HepG2 (cell line): ENCODE data around the gene ZNF416. TPM values are rescaled to one million over a fixed set of nuclear protein-coding genes. Genes with fewer than 3 reads are reported as not detected.

Experiments used
- CCAR2 ChIP-seq: fragments of 200-400 bp; formaldehyde crosslinking; optimal IDR thresholded peaks from 2 replicates; pipeline ENCODE3; 2018; ENCODE audit warnings: low read depth, mild to moderate bottlenecking, low read length, moderate library complexity
- FOSL2 ChIP-seq: sonication (generic); formaldehyde crosslinking; IDR thresholded peaks from 2 replicates; pipeline ENCODE4 v1.4.0; 2020; ENCODE audit warnings: missing genetic modification reagents
- FOXA3 ChIP-seq: IDR thresholded peaks from 2 replicates; pipeline ENCODE4 v1.6.1; 2016; ENCODE audit warnings: missing genetic modification reagents, missing compliant biosample characterization
- FOXK1 ChIP-seq: sonication (generic); formaldehyde crosslinking; IDR thresholded peaks from 2 replicates; pipeline ENCODE4 v1.4.0; 2020; ENCODE audit warnings: low read depth, missing genetic modification reagents, borderline replicate concordance
- NKX3-1 ChIP-seq: sonication (generic); formaldehyde crosslinking; IDR thresholded peaks from 2 replicates; pipeline ENCODE4 v1.5.0; 2020; ENCODE audit warnings: missing genetic modification reagents
- ZNF496 ChIP-seq: sonication (generic); formaldehyde crosslinking; IDR thresholded peaks from 2 replicates; pipeline ENCODE4 v1.8.1; 2023; ENCODE audit warnings: mild to moderate bottlenecking, moderate library complexity, missing genetic modification reagents; ENCODE audit not compliant: insufficient replicate concordance
- ZNF589 ChIP-seq: sonication (generic); formaldehyde crosslinking; conservative IDR thresholded peaks from 2 replicates; pipeline ENCODE4 v1.8.0; 2022; ENCODE audit warnings: mild to moderate bottlenecking, moderate library complexity, missing genetic modification reagents
- ZNF678 ChIP-seq: sonication (generic); formaldehyde crosslinking; IDR thresholded peaks from 2 replicates; pipeline ENCODE4 v1.4.0; 2020; ENCODE audit warnings: mild to moderate bottlenecking, missing genetic modification reagents
- ZSCAN25 ChIP-seq: sonication (generic); formaldehyde crosslinking; IDR thresholded peaks from 2 replicates; pipeline ENCODE4 v1.8.0; 2022; ENCODE audit warnings: mild to moderate bottlenecking, missing genetic modification reagents
- polyA plus RNA-seq, 8 experiments: library from polyadenylated mRNA; depleted of rRNA in 3 of 8; stranded (reverse) in 7 of 8; unstranded in 1 of 8; fragments of >200 nt; fragmentation: Illumina TruSeq in 4 of 8; extraction: Trizol in 4 of 8; gene quantifications; 2 replicates each; pipeline versions ENCODE4 v1.2.1 to v1.2.3, GENCODE V29; 2011 to 2016; ENCODE audit warnings: low read depth in 4 of 8, missing spikeins in 1 of 8, mixed read lengths in 1 of 8; ENCODE audit not compliant: insufficient read depth in 1 of 8
- total RNA-seq, 5 experiments: library from RNA; depleted of rRNA; stranded (reverse); fragments of >200 nt; fragmentation: Illumina TruSeq; extraction: Trizol; gene quantifications; 2 replicates each; pipeline ENCODE4 v1.2.3, GENCODE V29; 2016; ENCODE audit warnings: low read depth in 1 of 5
- TF ChIP-seq, protein P1 (sequence below): sonication (generic); formaldehyde crosslinking; IDR thresholded peaks from 2 replicates; pipeline ENCODE4 v1.8.0; 2022; ENCODE audit warnings: mild to moderate bottlenecking, missing genetic modification reagents; ENCODE audit not compliant: insufficient replicate concordance
- TF ChIP-seq, protein P2 (sequence below): sonication (generic); formaldehyde crosslinking; IDR thresholded peaks from 2 replicates; pipeline ENCODE4 v1.4.0; 2020; ENCODE audit warnings: missing genetic modification reagents, mild to moderate bottlenecking, borderline replicate concordance
- TF ChIP-seq, protein P3 (sequence below): IDR thresholded peaks from 2 replicates; pipeline ENCODE4 v1.4.0; 2020; ENCODE audit warnings: mild to moderate bottlenecking, missing genetic modification reagents
- TF ChIP-seq, protein P4 (sequence below): sonication (generic); formaldehyde crosslinking; IDR thresholded peaks from 2 replicates; pipeline ENCODE4 v1.4.0; 2020; ENCODE audit warnings: mild to moderate bottlenecking, missing genetic modification reagents
- TF ChIP-seq, protein P5 (sequence below): IDR thresholded peaks from 2 replicates; pipeline ENCODE4 v1.6.1; 2016; ENCODE audit warnings: low read depth
- TF ChIP-seq, protein P6 (sequence below): sonication (generic); formaldehyde crosslinking; IDR thresholded peaks from 2 replicates; pipeline ENCODE4 v1.5.1; 2020; ENCODE audit warnings: missing genetic modification reagents, mild to moderate bottlenecking, borderline replicate concordance

ZNF416 gene
- total and polyA plus RNA-seq, 2 of the 13 experiments (the other 11 are each of a cell fraction or from before 2014, with no cell fraction given): 1.5 to 5.3 TPM

DNA sequence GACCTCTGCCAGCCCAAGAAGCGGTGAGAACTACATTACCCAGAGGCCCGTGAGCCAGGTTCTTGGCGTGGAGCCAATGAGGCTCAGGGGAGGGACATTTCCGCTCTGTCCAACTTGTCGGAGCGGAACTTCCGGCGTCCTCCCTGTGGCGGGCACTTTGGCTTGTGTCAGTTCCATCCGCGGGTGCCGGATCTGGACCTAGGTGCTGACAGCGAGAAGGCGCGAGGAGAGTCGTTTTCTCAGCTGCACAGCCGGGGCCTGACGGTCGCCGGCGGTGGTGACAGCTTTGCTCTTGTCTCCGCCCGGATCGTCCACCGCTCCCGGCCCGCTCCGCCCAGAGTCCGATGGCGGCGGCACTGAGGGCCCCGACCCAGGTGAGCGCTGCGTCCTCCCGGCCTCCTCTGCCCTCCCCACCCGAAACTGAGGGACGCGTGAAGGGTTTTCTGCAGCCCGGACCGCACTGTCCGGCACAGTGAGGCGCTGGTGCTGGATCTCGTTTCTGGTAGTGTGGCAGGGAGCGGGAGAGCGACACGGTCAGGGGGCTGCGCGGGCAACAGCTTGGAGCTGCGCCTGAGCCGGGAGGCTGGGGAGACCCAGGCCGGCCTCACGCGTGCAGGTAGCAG lies 21.2 kb upstream of the ZNF416 start, which contains the start of gene ZNF530 (continued):
- TF ChIP-seq, protein P1, sequence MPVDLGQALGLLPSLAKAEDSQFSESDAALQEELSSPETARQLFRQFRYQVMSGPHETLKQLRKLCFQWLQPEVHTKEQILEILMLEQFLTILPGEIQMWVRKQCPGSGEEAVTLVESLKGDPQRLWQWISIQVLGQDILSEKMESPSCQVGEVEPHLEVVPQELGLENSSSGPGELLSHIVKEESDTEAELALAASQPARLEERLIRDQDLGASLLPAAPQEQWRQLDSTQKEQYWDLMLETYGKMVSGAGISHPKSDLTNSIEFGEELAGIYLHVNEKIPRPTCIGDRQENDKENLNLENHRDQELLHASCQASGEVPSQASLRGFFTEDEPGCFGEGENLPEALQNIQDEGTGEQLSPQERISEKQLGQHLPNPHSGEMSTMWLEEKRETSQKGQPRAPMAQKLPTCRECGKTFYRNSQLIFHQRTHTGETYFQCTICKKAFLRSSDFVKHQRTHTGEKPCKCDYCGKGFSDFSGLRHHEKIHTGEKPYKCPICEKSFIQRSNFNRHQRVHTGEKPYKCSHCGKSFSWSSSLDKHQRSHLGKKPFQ (CRISPR knock-in tag): no peak
- TF ChIP-seq, protein P2, sequence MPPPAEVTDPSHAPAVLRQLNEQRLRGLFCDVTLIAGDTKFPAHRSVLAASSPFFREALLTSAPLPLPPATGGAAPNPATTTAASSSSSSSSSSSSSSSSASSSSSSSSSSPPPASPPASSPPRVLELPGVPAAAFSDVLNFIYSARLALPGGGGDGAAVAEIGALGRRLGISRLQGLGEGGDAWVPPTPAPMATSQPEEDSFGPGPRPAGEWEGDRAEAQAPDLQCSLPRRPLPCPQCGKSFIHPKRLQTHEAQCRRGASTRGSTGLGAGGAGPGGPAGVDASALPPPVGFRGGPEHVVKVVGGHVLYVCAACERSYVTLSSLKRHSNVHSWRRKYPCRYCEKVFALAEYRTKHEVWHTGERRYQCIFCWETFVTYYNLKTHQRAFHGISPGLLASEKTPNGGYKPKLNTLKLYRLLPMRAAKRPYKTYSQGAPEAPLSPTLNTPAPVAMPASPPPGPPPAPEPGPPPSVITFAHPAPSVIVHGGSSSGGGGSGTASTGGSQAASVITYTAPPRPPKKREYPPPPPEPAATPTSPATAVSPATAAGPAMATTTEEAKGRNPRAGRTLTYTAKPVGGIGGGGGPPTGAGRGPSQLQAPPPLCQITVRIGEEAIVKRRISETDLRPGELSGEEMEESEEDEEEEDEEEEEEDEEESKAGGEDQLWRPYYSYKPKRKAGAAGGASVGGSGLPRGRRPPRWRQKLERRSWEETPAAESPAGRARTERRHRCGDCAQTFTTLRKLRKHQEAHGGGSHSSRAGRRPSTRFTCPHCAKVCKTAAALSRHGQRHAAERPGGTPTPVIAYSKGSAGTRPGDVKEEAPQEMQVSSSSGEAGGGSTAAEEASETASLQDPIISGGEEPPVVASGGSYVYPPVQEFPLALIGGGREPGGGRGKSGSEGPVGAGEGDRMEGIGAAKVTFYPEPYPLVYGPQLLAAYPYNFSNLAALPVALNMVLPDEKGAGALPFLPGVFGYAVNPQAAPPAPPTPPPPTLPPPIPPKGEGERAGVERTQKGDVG (CRISPR knock-in tag): 0 out of 2 replicates have a peak, but pooled peaks have one; percentile 38
- TF ChIP-seq FOXK1 (CRISPR knock-in tag): peak; percentile 80; the same call in 1 of the 2 replicates
- no peak for TF ChIP-seq CCAR2
- TF ChIP-seq NKX3-1: no peak
- TF ChIP-seq ZSCAN25 (CRISPR knock-in tag): peak; percentile 70; the same call in 1 of the 2 replicates
- TF ChIP-seq FOXA3 (CRISPR knock-in tag): peak; percentile 30; the same call in 1 of the 2 replicates
- TF ChIP-seq, protein P3, sequence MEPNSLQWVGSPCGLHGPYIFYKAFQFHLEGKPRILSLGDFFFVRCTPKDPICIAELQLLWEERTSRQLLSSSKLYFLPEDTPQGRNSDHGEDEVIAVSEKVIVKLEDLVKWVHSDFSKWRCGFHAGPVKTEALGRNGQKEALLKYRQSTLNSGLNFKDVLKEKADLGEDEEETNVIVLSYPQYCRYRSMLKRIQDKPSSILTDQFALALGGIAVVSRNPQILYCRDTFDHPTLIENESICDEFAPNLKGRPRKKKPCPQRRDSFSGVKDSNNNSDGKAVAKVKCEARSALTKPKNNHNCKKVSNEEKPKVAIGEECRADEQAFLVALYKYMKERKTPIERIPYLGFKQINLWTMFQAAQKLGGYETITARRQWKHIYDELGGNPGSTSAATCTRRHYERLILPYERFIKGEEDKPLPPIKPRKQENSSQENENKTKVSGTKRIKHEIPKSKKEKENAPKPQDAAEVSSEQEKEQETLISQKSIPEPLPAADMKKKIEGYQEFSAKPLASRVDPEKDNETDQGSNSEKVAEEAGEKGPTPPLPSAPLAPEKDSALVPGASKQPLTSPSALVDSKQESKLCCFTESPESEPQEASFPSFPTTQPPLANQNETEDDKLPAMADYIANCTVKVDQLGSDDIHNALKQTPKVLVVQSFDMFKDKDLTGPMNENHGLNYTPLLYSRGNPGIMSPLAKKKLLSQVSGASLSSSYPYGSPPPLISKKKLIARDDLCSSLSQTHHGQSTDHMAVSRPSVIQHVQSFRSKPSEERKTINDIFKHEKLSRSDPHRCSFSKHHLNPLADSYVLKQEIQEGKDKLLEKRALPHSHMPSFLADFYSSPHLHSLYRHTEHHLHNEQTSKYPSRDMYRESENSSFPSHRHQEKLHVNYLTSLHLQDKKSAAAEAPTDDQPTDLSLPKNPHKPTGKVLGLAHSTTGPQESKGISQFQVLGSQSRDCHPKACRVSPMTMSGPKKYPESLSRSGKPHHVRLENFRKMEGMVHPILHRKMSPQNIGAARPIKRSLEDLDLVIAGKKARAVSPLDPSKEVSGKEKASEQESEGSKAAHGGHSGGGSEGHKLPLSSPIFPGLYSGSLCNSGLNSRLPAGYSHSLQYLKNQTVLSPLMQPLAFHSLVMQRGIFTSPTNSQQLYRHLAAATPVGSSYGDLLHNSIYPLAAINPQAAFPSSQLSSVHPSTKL (CRISPR knock-in tag): no peak; the same call in 1 of the 2 replicates
- TF ChIP-seq FOSL2 (CRISPR knock-in tag): no peak
- no peak for TF ChIP-seq ZNF496 (CRISPR knock-in tag)
- TF ChIP-seq ZNF589 (CRISPR knock-in tag): no peak
- TF ChIP-seq, protein P4, sequence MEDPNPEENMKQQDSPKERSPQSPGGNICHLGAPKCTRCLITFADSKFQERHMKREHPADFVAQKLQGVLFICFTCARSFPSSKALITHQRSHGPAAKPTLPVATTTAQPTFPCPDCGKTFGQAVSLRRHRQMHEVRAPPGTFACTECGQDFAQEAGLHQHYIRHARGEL (CRISPR knock-in tag): no peak
- TF ChIP-seq, protein P5, sequence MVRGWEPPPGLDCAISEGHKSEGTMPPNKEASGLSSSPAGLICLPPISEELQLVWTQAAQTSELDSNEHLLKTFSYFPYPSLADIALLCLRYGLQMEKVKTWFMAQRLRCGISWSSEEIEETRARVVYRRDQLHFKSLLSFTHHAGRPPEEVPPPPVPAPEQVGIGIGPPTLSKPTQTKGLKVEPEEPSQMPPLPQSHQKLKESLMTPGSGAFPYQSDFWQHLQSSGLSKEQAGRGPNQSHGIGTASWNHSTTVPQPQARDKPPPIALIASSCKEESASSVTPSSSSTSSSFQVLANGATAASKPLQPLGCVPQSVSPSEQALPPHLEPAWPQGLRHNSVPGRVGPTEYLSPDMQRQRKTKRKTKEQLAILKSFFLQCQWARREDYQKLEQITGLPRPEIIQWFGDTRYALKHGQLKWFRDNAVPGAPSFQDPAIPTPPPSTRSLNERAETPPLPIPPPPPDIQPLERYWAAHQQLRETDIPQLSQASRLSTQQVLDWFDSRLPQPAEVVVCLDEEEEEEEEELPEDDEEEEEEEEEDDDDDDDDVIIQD: no peak
- TF ChIP-seq ZNF678 (CRISPR knock-in tag): no peak
- TF ChIP-seq, protein P6, sequence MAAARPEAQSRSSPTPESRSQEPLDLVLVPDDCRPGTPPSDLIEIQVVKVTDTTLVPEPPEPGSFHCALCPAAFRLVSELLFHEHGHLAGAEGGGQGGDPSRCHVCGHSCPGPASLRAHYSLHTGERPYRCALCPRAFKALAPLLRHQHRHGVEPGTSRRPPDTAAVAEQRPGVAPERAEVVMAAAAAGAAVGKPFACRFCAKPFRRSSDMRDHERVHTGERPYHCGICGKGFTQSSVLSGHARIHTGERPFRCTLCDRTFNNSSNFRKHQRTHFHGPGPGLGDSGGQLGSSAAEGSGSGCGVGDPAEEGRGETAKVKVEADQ (CRISPR knock-in tag): peak; percentile 39; the same call in 1 of the 2 replicates
